Measurements from ENCODE around the gene ACVR1. TPM values are rescaled to one million over a fixed set of nuclear protein-coding genes. Genes with fewer than 3 reads are reported as not detected.

The ACVR1 gene
- total RNA-seq, 1 experiment from 2014 or later, result 27.6 TPM

GRCh38 chr2:157853211-157853610, 22.9 kb downstream of the ACVR1 start:
- intact Hi-C loops (cut with micrococcal nuclease; ENCODE audit: unreplicated experiment), result no loop called here
- no peaks in the 10 kb centered on the region for H3K9me3 ChIP-seq (ENCODE audit: control insufficient read depth, insufficient read depth, low read depth, low read length)
- no peaks in the 10 kb centered on the region for H3K36me3 ChIP-seq (ENCODE audit: control insufficient read depth, insufficient read depth, low read length)
- no peak overlapping the region for H3K27ac ChIP-seq (ENCODE audit: low read length)
- no peaks in the 10 kb centered on the region for H3K4me1 ChIP-seq (ENCODE audit: control insufficient read depth, insufficient read depth, low read length)
- BruUV-seq (replicated peaks), result no TSS peak
- DNase-seq (ENCODE audit: low read depth, low spot score) (no peak), ATAC-seq (no peak)
- TF ChIP-seq, protein P1, sequence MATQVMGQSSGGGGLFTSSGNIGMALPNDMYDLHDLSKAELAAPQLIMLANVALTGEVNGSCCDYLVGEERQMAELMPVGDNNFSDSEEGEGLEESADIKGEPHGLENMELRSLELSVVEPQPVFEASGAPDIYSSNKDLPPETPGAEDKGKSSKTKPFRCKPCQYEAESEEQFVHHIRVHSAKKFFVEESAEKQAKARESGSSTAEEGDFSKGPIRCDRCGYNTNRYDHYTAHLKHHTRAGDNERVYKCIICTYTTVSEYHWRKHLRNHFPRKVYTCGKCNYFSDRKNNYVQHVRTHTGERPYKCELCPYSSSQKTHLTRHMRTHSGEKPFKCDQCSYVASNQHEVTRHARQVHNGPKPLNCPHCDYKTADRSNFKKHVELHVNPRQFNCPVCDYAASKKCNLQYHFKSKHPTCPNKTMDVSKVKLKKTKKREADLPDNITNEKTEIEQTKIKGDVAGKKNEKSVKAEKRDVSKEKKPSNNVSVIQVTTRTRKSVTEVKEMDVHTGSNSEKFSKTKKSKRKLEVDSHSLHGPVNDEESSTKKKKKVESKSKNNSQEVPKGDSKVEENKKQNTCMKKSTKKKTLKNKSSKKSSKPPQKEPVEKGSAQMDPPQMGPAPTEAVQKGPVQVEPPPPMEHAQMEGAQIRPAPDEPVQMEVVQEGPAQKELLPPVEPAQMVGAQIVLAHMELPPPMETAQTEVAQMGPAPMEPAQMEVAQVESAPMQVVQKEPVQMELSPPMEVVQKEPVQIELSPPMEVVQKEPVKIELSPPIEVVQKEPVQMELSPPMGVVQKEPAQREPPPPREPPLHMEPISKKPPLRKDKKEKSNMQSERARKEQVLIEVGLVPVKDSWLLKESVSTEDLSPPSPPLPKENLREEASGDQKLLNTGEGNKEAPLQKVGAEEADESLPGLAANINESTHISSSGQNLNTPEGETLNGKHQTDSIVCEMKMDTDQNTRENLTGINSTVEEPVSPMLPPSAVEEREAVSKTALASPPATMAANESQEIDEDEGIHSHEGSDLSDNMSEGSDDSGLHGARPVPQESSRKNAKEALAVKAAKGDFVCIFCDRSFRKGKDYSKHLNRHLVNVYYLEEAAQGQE (IDR thresholded peaks at IDR 0.05; ENCODE audit: insufficient read depth in 1 of 2, low read depth in 2 of 2, low read length in 1 of 2), result no peak
- TF ChIP-seq TCF7L2 (IDR thresholded peaks at IDR 0.05; ENCODE audit: low read depth, low read length) (no peak), SIN3A (IDR thresholded peaks at IDR 0.05; ENCODE audit: borderline replicate concordance, insufficient read depth, low read depth, low read length) (no peak), POLR2AphosphoS5 (IDR thresholded peaks at IDR 0.05; ENCODE audit: low read depth, low read length) (no peak)
- TF ChIP-seq, protein P2, sequence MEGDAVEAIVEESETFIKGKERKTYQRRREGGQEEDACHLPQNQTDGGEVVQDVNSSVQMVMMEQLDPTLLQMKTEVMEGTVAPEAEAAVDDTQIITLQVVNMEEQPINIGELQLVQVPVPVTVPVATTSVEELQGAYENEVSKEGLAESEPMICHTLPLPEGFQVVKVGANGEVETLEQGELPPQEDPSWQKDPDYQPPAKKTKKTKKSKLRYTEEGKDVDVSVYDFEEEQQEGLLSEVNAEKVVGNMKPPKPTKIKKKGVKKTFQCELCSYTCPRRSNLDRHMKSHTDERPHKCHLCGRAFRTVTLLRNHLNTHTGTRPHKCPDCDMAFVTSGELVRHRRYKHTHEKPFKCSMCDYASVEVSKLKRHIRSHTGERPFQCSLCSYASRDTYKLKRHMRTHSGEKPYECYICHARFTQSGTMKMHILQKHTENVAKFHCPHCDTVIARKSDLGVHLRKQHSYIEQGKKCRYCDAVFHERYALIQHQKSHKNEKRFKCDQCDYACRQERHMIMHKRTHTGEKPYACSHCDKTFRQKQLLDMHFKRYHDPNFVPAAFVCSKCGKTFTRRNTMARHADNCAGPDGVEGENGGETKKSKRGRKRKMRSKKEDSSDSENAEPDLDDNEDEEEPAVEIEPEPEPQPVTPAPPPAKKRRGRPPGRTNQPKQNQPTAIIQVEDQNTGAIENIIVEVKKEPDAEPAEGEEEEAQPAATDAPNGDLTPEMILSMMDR (IDR thresholded peaks at IDR 0.05), result no peak
- no peak overlapping the region for H3K4me3 ChIP-seq (ENCODE audit: low read depth in 2 of 2, low read length in 2 of 2)
- in situ Hi-C loops (cut with HindIII; ENCODE audit: low pct_unique_long_range_greater_than_20kb, low sequenced_read_pairs), result no loop called here
- H3K27me3 ChIP-seq (ENCODE audit: control insufficient read depth, insufficient read depth, low read length), result no peaks in the 10 kb centered on the region
- CTCF ChIA-PET, result no interaction called here
- POLR2A ChIA-PET, result no interaction called here

DNA sequence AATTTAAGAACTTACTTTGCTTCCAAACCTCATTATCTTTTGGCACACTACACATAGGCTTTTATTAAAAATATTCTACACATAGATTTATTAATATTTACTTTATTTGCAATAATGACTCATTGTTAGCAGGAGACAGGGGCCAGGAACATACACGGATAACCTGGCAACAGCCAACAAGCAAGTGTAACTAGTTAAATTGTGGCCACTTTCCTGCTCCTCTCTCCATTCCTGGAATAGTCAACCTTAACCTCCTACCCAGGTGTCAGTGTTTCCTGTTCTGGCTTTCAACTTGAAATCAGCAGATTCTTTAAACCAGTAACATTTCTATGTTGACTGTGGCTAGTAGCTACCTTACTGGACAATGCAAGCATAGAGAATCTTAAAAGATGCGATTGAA, 26.5 kb downstream of the ACVR1 start:
- ChIA-PET CTCF (no interaction called here), POLR2A (no interaction called here)
- H3K27me3 ChIP-seq (ENCODE audit: control insufficient read depth, insufficient read depth, low read length), result no peaks in the 10 kb centered on the region
- DNase-seq (ENCODE audit: low read depth, low spot score) (no peak), ATAC-seq (no peak)
- intact Hi-C loops (cut with micrococcal nuclease; ENCODE audit: unreplicated experiment) (no loop called here), in situ Hi-C loops (cut with HindIII; ENCODE audit: low pct_unique_long_range_greater_than_20kb, low sequenced_read_pairs) (no loop called here)
- no peaks in the 10 kb centered on the region for H3K36me3 ChIP-seq (ENCODE audit: control insufficient read depth, insufficient read depth, low read length)
- H3K9me3 ChIP-seq (ENCODE audit: control insufficient read depth, insufficient read depth, low read depth, low read length), result no peaks in the 10 kb centered on the region
- H3K4me3 ChIP-seq (ENCODE audit: low read depth in 2 of 2, low read length in 2 of 2), result no peak overlapping the region
- TF ChIP-seq POLR2AphosphoS5 (IDR thresholded peaks at IDR 0.05; ENCODE audit: low read depth, low read length) (no peak), SIN3A (IDR thresholded peaks at IDR 0.05; ENCODE audit: borderline replicate concordance, insufficient read depth, low read depth, low read length) (no peak), TCF7L2 (IDR thresholded peaks at IDR 0.05; ENCODE audit: low read depth, low read length) (no peak)
- TF ChIP-seq, protein P1 (IDR thresholded peaks at IDR 0.05; ENCODE audit: insufficient read depth in 1 of 2, low read depth in 2 of 2, low read length in 1 of 2), result no peak
- TF ChIP-seq, protein P2 (IDR thresholded peaks at IDR 0.05), result no peak
- no peak overlapping the region for H3K27ac ChIP-seq (ENCODE audit: low read length)
- no TSS peak for BruUV-seq (replicated peaks)
- H3K4me1 ChIP-seq (ENCODE audit: control insufficient read depth, insufficient read depth, low read length), result no peaks in the 10 kb centered on the region

All from Panc1 (cell line).